BLaER1 treated with 17β-estradiol and CSF1 and Interleukin-3, amounts not matched to agents 10 nM and 100 nM (cell line): Measurements from ENCODE around the gene NCF4.
A peak's percentile ranks its signal among the peaks of the same experiment; 100 is the strongest.

Source experiments
- H3K27ac ChIP-seq, 11 experiments: shearing (Covaris generic); formaldehyde crosslinking; 2 replicates each; pipeline ENCODE4 v1.8.1; 2022
- H3K27me3 ChIP-seq, 11 experiments: shearing (Covaris generic); formaldehyde crosslinking; 2 replicates each; pipeline ENCODE4 v1.8.1; 2022
- H3K36me3 ChIP-seq, 11 experiments: shearing (Covaris generic); formaldehyde crosslinking; 2 replicates each; pipeline ENCODE4 v1.8.1; 2022
- H3K4me1 ChIP-seq, 10 experiments: shearing (Covaris generic); formaldehyde crosslinking; 2 replicates each; pipeline ENCODE4 v1.8.1; 2022
- H3K4me2 ChIP-seq, 11 experiments: shearing (Covaris generic); formaldehyde crosslinking; 2 replicates each; pipeline ENCODE4 v1.8.1; 2022
- H3K4me3 ChIP-seq, 10 experiments: shearing (Covaris generic); formaldehyde crosslinking; 2 replicates each; pipeline ENCODE4 v1.8.1; 2022
- H3K9ac ChIP-seq, 11 experiments: shearing (Covaris generic); formaldehyde crosslinking; 2 replicates each; pipeline ENCODE4 v1.8.1; 2022
- H3K9me3 ChIP-seq, 11 experiments: shearing (Covaris generic); formaldehyde crosslinking; replicated peaks in 1 of 11; 2 replicates each; pipeline ENCODE4 v1.8.1; 2022
- H4K20me1 ChIP-seq, 11 experiments: shearing (Covaris generic); formaldehyde crosslinking; 2 replicates each; pipeline ENCODE4 v1.8.1; 2022
- Cebpa-rat ChIP-seq, 11 experiments: shearing (Covaris generic); IDR thresholded peaks; 2 replicates each; pipeline ENCODE4 v1.8.1; 2022

The NCF4 gene

GRCh38 chr22:36900880-36901279 is 40.1 kb downstream of the NCF4 start:
- H3K9me3 ChIP-seq, result peaks cover 10 to 55% (median 24%) of the 10 kb centered on the region in 11 experiments
- H3K9ac ChIP-seq, result peak overlapping the region in 5 of 11 experiments; percentile 10 to 66 (median 44); a peak in 7 of 22 replicates
- peak overlapping the region in 10 of 11 experiments; percentile 7 to 66 (median 46); a peak in 18 of 22 replicates for H3K27ac ChIP-seq
- TF ChIP-seq Cebpa-rat (IDR thresholded peaks at IDR 0.05), result no peak
- H4K20me1 ChIP-seq, result no peaks in the 10 kb centered on the region
- H3K27me3 ChIP-seq, result no peaks in the 10 kb centered on the region
- H3K4me2 ChIP-seq, result peak overlapping the region; percentile 60 to 81 (median 78)
- H3K4me1 ChIP-seq, result peaks cover 33 to 39% (median 37%) of the 10 kb centered on the region in 10 experiments
- H3K36me3 ChIP-seq, result 0 out of 22 replicates have a peak, but pooled peaks cover 0 to under 1% (median 0%) of the 10 kb centered on the region in 11 experiments
- no peak overlapping the region for H3K4me3 ChIP-seq

DNA sequence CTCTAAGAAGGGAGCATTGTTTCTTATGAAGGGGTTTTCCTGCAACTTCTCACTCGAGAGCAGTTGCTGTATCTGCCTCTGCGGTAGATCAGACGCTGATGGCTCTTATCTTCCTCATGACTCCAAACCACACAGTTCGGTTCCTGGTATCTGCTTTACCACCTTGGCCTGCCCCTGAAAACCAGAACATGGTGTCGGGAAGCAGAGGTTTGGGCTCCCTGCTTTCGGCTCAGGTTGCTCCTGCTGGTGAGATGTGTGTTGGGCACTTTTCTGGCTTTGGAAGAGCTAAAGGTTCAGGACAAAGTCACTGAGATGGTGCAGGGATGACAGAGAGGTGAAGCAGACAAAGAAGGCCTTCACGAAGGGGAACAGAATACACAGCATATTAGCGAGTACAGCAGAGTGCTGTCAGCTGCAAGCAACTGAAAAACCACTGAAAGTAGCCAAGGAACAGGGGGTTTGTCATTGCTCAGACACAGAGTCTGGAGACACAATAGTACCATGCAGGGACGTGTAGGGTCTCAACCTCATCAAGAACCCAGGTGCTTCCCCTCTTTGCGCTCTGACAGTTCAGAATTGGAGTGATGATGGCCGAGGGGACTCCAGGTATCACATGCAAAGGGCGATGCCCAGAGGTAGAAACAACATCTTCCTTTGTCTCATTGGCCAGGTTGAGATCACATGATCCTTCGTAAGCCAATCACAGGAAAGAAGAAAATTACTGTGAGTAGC is 40.8 kb downstream of the NCF4 start:
- Histone ChIP-seq H3K4me3 (no peak overlapping the region; a peak in 1 of 20 replicates), H3K9ac (peak overlapping the region in 3 of 11 experiments; percentile 44 to 66 (median 63); a peak in 6 of 22 replicates), H3K27me3 (no peaks in the 10 kb centered on the region), H3K27ac (peak overlapping the region in 8 of 11 experiments; percentile 2 to 66 (median 48); a peak in 13 of 22 replicates), H3K36me3 (no peaks in the 10 kb centered on the region), H3K4me2 (peak overlapping the region; percentile 60 to 81 (median 78)), H3K9me3 (peaks cover 5 to 51% (median 19%) of the 10 kb centered on the region in 11 experiments; a peak in 19 of 22 replicates), H4K20me1 (no peaks in the 10 kb centered on the region), H3K4me1 (peaks cover 33 to 39% (median 37%) of the 10 kb centered on the region in 10 experiments)
- no peak for TF ChIP-seq Cebpa-rat (IDR thresholded peaks at IDR 0.05)

DNA sequence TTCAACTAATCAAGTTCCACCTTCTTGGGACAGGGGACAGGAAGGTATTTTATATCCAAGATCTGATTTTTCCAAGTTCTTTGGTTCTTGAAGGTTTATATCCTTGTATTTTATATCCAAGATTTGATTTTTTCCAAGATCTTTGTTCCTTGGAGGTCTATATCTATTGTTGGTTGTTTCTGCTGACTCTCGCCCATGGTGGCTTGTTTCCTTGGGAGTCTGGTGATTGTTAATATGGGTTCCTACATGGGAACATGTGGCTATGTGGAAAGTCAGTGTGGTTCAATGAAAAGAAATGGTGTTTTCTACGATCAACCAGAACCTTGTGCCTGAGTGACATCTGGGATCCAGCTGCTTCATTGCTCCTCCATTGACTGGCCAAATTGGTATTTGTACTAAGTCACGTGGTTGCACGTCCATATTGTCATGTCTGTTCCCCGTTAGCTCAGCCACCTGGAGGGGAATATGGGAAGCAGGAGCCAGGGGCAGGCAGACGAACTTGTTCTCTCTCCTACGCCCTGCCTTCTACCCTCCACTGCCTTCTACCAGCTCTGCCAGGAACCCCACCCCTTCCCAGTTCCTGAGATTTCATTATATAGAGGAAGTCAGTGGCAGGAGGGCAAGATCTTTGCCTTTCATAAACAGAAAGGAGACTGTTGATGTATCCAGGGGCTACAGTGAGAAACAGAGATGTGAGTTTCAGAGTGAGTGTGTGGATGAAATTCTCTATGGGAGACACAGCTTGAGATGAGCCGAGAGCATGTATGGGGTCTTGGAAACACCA is 41.5 kb downstream of the NCF4 start:
- peaks cover 5 to 43% (median 17%) of the 10 kb centered on the region in 11 experiments; a peak in 19 of 22 replicates for H3K9me3 ChIP-seq
- H3K27ac ChIP-seq, result peak overlapping the region in 4 of 11 experiments; percentile 44 to 66 (median 49); a peak in 5 of 22 replicates
- peak overlapping the region; percentile 60 to 81 (median 78) for H3K4me2 ChIP-seq
- no peaks in the 10 kb centered on the region for H3K36me3 ChIP-seq
- no peaks in the 10 kb centered on the region for H3K27me3 ChIP-seq
- TF ChIP-seq Cebpa-rat (IDR thresholded peaks at IDR 0.05), result no peak
- H3K4me3 ChIP-seq, result no peak overlapping the region; a peak in 1 of 20 replicates
- H3K9ac ChIP-seq, result no peak overlapping the region
- no peaks in the 10 kb centered on the region for H4K20me1 ChIP-seq
- peaks cover 33 to 39% (median 37%) of the 10 kb centered on the region in 10 experiments for H3K4me1 ChIP-seq

GRCh38 chr22:36904260-36904880 is 43.6 kb downstream of the NCF4 start:
- H3K9me3 ChIP-seq, result peaks cover 5 to 30% (median 10%) of the 10 kb centered on the region in 11 experiments; a peak in 18 of 22 replicates
- TF ChIP-seq Cebpa-rat (IDR thresholded peaks at IDR 0.05), result no peak
- peaks cover 33 to 39% (median 37%) of the 10 kb centered on the region in 10 experiments for H3K4me1 ChIP-seq
- no peak overlapping the region for H3K4me3 ChIP-seq
- H3K27me3 ChIP-seq, result no peaks in the 10 kb centered on the region
- no peaks in the 10 kb centered on the region for H4K20me1 ChIP-seq
- no peak overlapping the region for H3K9ac ChIP-seq
- H3K36me3 ChIP-seq, result no peaks in the 10 kb centered on the region
- no peak overlapping the region for H3K27ac ChIP-seq
- no peak overlapping the region for H3K4me2 ChIP-seq

DNA sequence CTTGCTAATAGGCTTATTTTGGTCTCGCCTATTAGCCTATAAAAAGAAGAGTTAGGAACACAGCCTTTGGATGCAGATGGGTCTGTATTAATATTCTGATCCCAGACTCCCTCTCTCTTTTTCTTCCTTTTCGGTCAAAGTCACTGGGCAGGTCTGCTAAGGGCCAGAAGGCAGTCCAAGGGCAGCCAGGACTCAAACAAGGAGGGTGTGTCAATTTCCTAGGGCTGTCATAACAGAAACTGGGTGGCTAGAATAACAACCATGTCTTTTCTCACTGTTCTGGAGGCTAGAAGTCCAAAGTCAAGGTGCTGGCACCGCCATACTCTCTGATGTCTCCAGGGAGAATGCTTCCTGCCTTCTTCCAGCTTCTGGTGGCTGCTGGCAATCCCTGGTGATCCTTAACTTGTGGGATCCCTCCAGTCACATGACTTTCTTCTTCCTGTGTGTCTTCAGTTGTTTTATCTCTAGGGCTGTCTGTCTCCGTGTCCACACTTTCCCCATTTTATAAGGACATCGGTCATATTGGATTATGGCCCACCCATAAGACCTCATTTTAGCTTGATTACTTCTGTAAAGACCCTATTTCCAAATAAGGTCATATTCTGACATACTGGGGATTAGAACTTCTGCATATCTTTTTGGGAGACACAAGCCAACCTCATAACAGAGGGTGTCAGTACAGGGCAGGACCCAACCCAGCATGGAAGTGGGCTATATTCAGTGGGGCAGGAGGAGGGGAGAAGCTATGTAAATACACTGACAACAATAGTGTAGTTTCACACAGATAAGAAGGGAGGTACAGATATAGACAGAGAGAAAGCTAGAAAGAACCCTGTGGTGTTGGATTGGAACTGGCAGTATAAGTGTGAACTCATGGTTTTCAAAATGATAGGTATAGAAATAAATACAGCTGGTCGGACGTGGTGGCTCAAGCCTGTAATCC is 46.7 kb downstream of the NCF4 start:
- H3K4me3 ChIP-seq, result no peak overlapping the region
- H3K27ac ChIP-seq, result no peak overlapping the region
- no peak for TF ChIP-seq Cebpa-rat (IDR thresholded peaks at IDR 0.05)
- H3K4me1 ChIP-seq, result peaks cover 5 to 16% (median 8%) of the 10 kb centered on the region in 10 experiments; a peak in 18 of 20 replicates
- no peak overlapping the region for H3K4me2 ChIP-seq
- no peaks in the 10 kb centered on the region for H3K27me3 ChIP-seq
- no peaks in the 10 kb centered on the region for H3K36me3 ChIP-seq
- H4K20me1 ChIP-seq, result no peaks in the 10 kb centered on the region
- H3K9ac ChIP-seq, result no peak overlapping the region
- H3K9me3 ChIP-seq, result peaks cover 0 to 18% (median 2%) of the 10 kb centered on the region in 11 experiments; a peak in 14 of 22 replicates

- Histone ChIP-seq H3K4me3 (no peak overlapping the region), H3K9me3 (no peaks in the 10 kb centered on the region), H3K9ac (no peak overlapping the region), H4K20me1 (peaks cover 0 to under 1% (median 0%) of the 10 kb centered on the region in 11 experiments; a peak in 1 of 22 replicates), H3K27ac (no peak overlapping the region), H3K27me3 (no peaks in the 10 kb centered on the region), H3K36me3 (no peaks in the 10 kb centered on the region), H3K4me2 (no peak overlapping the region), H3K4me1 (peaks cover 21 to 31% (median 26%) of the 10 kb centered on the region in 10 experiments)
- no peak for TF ChIP-seq Cebpa-rat (IDR thresholded peaks at IDR 0.05)
Measured at GRCh38 chr22:36910461-36910860, 49.7 kb downstream of the NCF4 start.

- no peaks in the 10 kb centered on the region for H3K27me3 ChIP-seq
- peak overlapping the region in 3 of 11 experiments; percentile 89 to 95 (median 91); a peak in 6 of 22 replicates for H3K4me2 ChIP-seq
- H4K20me1 ChIP-seq, result peaks cover 0 to 15% (median 0%) of the 10 kb centered on the region in 11 experiments; a peak in 5 of 22 replicates
- 0 out of 22 replicates have a peak overlapping the region, but pooled peaks of 1 of the 11 experiments have one; percentile 89 for H3K9ac ChIP-seq
- peaks cover 0 to 8% (median 0%) of the 10 kb centered on the region in 11 experiments; a peak in 1 of 22 replicates for H3K36me3 ChIP-seq
- H3K9me3 ChIP-seq, result no peaks in the 10 kb centered on the region
- TF ChIP-seq Cebpa-rat (IDR thresholded peaks at IDR 0.05), result no peak
- H3K4me3 ChIP-seq, result no peak overlapping the region
- H3K4me1 ChIP-seq, result peaks cover 21 to 44% (median 29%) of the 10 kb centered on the region in 10 experiments
- peak overlapping the region in 4 of 11 experiments; percentile 9 to 91 (median 48); a peak in 5 of 22 replicates for H3K27ac ChIP-seq
Measured at GRCh38 chr22:36911887-36912661, 51.3 kb downstream of the NCF4 start.
